Keratinocyte (primary cell): Measurements from ENCODE around the gene WDFY1. TPM values are rescaled to one million over a fixed set of nuclear protein-coding genes. Genes with fewer than 3 reads are reported as not detected.

Experiments
- DNase-seq: peaks from one replicate; pipeline ENCODE4 v3.0.0-alpha.2; 2011; ENCODE audit warnings: low read depth, missing footprints, low spot score
- FAIRE-seq: peaks from 2 replicates; lab custom pipeline; 2011; peaks lifted over from hg19 to GRCh38; lab: Jason Lieb, UNC
- H2AFZ ChIP-seq: 2 replicates; pipeline ENCODE4 v1.6.0; 2012; ENCODE audit warnings: low read length, control low read depth, inconsistent platforms; ENCODE audit not compliant: control insufficient read depth
- H3K27ac ChIP-seq: 2 replicates; pipeline ENCODE4 v1.5.1; 2011; ENCODE audit warnings: low read length; ENCODE audit not compliant: control insufficient read depth, insufficient read depth
- H3K27me3 ChIP-seq: 3 replicates; pipeline ENCODE4 v1.6.0; 2011; ENCODE audit warnings: low read length; ENCODE audit not compliant: control insufficient read depth, insufficient read depth; ENCODE audit errors: extremely low read depth
- H3K36me3 ChIP-seq, 2 experiments: 2 replicates in 1 of 2; 3 replicates in 1 of 2; pipeline ENCODE4 v1.5.1; 2011; ENCODE audit warnings: low read length in 2 of 2, mild to moderate bottlenecking in 1 of 2; ENCODE audit not compliant: control insufficient read depth in 2 of 2, insufficient read depth in 2 of 2; ENCODE audit errors: extremely low read depth in 1 of 2
- H3K4me1 ChIP-seq: 3 replicates; pipeline ENCODE4 v1.5.1; 2011; ENCODE audit warnings: low read length; ENCODE audit not compliant: control insufficient read depth, insufficient read depth; ENCODE audit errors: extremely low read depth
- H3K4me2 ChIP-seq: 3 replicates; pipeline ENCODE4 v1.6.0; 2011; ENCODE audit warnings: low read depth, low read length; ENCODE audit not compliant: control insufficient read depth, insufficient read depth; ENCODE audit errors: extremely low read depth
- H3K4me3 ChIP-seq, 3 experiments: fragments of 200-600 bp in 1 of 3; sonication (generic) in 1 of 3; 2 replicates in 2 of 3; 3 replicates in 1 of 3; pipeline ENCODE4 v1.5.1; 2011 to 2016; ENCODE audit warnings: low read length in 3 of 3, mild to moderate bottlenecking in 3 of 3, control low read depth in 2 of 3, inconsistent platforms in 1 of 3, low read depth in 1 of 3, mixed read lengths in 1 of 3, mixed run types in 1 of 3, moderate library complexity in 1 of 3; ENCODE audit not compliant: control insufficient read depth in 2 of 3, insufficient read depth in 2 of 3; ENCODE audit errors: extremely low read depth in 1 of 3
- H3K79me2 ChIP-seq: 2 replicates; pipeline ENCODE4 v1.6.0; 2012; ENCODE audit warnings: low read length; ENCODE audit not compliant: control insufficient read depth, insufficient read depth
- H3K9ac ChIP-seq: 3 replicates; pipeline ENCODE4 v1.6.0; 2011; ENCODE audit warnings: low read length; ENCODE audit not compliant: control insufficient read depth, insufficient read depth; ENCODE audit errors: extremely low read depth
- H3K9me1 ChIP-seq: 3 replicates; pipeline ENCODE4 v1.6.0; 2011; ENCODE audit warnings: low read length; ENCODE audit not compliant: control insufficient read depth, insufficient read depth; ENCODE audit errors: extremely low read depth
- H3K9me3 ChIP-seq: 2 replicates; pipeline ENCODE4 v1.5.1; 2012; ENCODE audit warnings: low read depth, low read length; ENCODE audit not compliant: control insufficient read depth
- H4K20me1 ChIP-seq: 3 replicates; pipeline ENCODE4 v1.6.0; 2011; ENCODE audit warnings: low read length; ENCODE audit not compliant: control insufficient read depth, insufficient read depth; ENCODE audit errors: extremely low read depth
- EZH2 ChIP-seq: IDR thresholded peaks from one replicate; pipeline ENCODE4 v1.6.1; 2012; ENCODE audit warnings: inconsistent platforms, mild to moderate bottlenecking, low read length, moderate library complexity
- dilution Hi-C: fragments of 300-500 bp; cut with MboI; formaldehyde crosslinking; loops from one replicate; pipeline ENCODE4 v1.7.0; 2020; ENCODE audit warnings: low sequenced_read_pairs; ENCODE audit not compliant: extremely low pct_ligation_motif_present
- polyA plus RNA-seq, 5 experiments: library from polyadenylated mRNA; depleted of rRNA in 3 of 5; stranded (reverse) in 3 of 5; stranded (forward) in 1 of 5; unstranded in 1 of 5; fragments of >200 nt; gene quantifications; 1 replicate in 1 of 5; 2 replicates in 3 of 5; 3 replicates in 1 of 5; pipeline versions ENCODE4 v1.2.1 to v1.2.3, GENCODE V29; 2011 to 2012; ENCODE audit warnings: missing spikeins in 2 of 5, low read depth in 1 of 5, low replicate concordance in 1 of 5
- TF ChIP-seq, protein P1 (sequence below), 3 experiments: IDR thresholded peaks in 1 of 3; conservative IDR thresholded peaks in 1 of 3; optimal IDR thresholded peaks in 1 of 3; 2 replicates in 2 of 3; 3 replicates in 1 of 3; pipeline versions ENCODE3 to v1.5.1; 2011; ENCODE audit warnings: low read length in 3 of 3, mild to moderate bottlenecking in 3 of 3, moderate library complexity in 2 of 3, control low read depth in 1 of 3, inconsistent platforms in 1 of 3; ENCODE audit not compliant: insufficient read depth in 2 of 3; ENCODE audit errors: extremely low read depth in 1 of 3

Gene WDFY1
- polyA plus RNA-seq, 1 donor (not counting 4 experiments of a cell fraction or from before 2014, with no cell fraction given) = 54.9 TPM

DNA sequence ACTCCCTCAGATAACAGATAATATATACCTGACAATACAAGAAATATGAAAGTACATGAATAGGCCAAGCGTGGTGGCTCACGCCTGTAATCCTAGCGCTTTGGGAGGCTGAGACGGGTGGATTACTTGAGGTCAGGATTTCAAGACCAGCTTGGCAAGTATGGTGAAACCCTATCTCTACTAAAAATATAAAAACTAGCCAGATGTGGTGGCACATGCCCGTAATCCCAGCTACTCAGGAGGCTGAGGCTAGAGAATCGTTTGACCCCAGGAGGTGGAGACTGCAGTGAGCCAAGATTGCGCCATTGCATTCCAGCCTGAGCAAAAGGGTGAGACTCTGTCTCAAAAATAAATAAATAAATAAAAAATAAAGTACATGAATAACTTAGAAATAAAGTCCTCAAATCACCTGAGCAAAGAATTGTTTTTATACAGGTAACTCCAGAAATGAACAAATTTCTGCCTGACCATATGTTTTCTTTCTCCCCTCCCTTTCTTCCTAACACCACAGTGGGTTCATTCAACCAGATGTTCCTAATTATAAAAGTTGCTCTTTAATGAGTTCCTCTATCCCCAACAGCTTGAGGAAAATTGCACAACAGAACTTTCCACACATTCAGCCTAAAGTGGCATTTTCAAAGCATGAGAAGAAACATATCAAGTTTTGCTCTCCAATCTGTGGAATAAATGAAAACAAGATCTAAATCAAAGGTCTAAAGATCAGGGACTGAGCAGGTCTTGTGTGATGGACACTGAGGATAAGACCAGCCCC, 74.1 kb downstream of the WDFY1 start:
- Histone ChIP-seq H3K27me3 (no peaks in the 10 kb centered on the region), H3K36me3 (peaks cover 0 to 4% of the 10 kb centered on the region in 2 experiments), H3K9ac (no peak overlapping the region), H3K27ac (no peak overlapping the region), H3K9me1 (no peaks in the 10 kb centered on the region), H3K4me1 (no peaks in the 10 kb centered on the region), H4K20me1 (no peaks in the 10 kb centered on the region), H3K4me2 (no peak overlapping the region), H3K9me3 (no peaks in the 10 kb centered on the region), H2AFZ (no peak overlapping the region), H3K4me3 (no peak overlapping the region), H3K79me2 (no peaks in the 10 kb centered on the region)
- no peak for TF ChIP-seq EZH2
- TF ChIP-seq, protein P1, sequence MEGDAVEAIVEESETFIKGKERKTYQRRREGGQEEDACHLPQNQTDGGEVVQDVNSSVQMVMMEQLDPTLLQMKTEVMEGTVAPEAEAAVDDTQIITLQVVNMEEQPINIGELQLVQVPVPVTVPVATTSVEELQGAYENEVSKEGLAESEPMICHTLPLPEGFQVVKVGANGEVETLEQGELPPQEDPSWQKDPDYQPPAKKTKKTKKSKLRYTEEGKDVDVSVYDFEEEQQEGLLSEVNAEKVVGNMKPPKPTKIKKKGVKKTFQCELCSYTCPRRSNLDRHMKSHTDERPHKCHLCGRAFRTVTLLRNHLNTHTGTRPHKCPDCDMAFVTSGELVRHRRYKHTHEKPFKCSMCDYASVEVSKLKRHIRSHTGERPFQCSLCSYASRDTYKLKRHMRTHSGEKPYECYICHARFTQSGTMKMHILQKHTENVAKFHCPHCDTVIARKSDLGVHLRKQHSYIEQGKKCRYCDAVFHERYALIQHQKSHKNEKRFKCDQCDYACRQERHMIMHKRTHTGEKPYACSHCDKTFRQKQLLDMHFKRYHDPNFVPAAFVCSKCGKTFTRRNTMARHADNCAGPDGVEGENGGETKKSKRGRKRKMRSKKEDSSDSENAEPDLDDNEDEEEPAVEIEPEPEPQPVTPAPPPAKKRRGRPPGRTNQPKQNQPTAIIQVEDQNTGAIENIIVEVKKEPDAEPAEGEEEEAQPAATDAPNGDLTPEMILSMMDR (optimal IDR thresholded peaks at IDR 0.05 in 1 of 3, IDR thresholded peaks at IDR 0.05 in 1 of 3, conservative IDR thresholded peaks at IDR 0.05 in 1 of 3; ENCODE audit: extremely low read depth in 1 of 3, insufficient read depth in 2 of 3, low read length in 3 of 3) = no peak
- DNase-seq (no peak), FAIRE-seq (no peak)
- dilution Hi-C loops = no loop called here

DNA sequence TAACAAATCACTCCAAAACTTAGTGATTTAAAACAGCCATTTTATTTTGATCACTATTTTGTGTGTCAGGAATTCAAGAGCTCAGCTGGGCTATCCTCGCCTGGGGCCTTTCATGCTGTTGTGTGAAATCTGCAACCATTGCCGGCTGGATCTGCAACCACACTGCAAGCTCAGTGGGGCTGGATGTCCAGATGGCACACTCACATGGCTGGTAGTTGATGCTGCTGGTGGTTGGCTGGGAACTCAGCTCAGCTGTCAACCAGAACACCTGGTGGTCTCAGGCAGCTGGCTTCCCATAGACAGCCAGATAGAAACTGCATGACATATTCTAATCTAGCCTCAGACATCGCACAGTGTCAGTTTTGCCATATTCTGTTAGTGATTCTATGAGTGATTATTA, 77.1 kb downstream of the WDFY1 start:
- dilution Hi-C loops = no loop called here
- Histone ChIP-seq H3K4me1 (no peaks in the 10 kb centered on the region), H2AFZ (no peak overlapping the region), H3K9me1 (no peaks in the 10 kb centered on the region), H3K27ac (no peak overlapping the region), H3K4me2 (no peak overlapping the region), H3K9me3 (no peaks in the 10 kb centered on the region), H3K4me3 (no peak overlapping the region), H4K20me1 (no peaks in the 10 kb centered on the region), H3K36me3 (peaks cover 0 to 2% of the 10 kb centered on the region in 2 experiments), H3K27me3 (no peaks in the 10 kb centered on the region), H3K79me2 (no peaks in the 10 kb centered on the region), H3K9ac (no peak overlapping the region)
- TF ChIP-seq, protein P1 (optimal IDR thresholded peaks at IDR 0.05 in 1 of 3, IDR thresholded peaks at IDR 0.05 in 1 of 3, conservative IDR thresholded peaks at IDR 0.05 in 1 of 3; ENCODE audit: extremely low read depth in 1 of 3, insufficient read depth in 2 of 3, low read length in 3 of 3) = no peak
- FAIRE-seq (no peak), DNase-seq (no peak)
